H9 (cell line): ENCODE data around the gene DNAJC22. TPM values are rescaled to one million over a fixed set of nuclear protein-coding genes. Genes with fewer than 3 reads are reported as not detected.
A peak's percentile ranks its signal among the peaks of the same experiment; 100 is the strongest.

Experiments
- DNase-seq: peaks from one replicate; pipeline ENCODE4 v3.0.0-alpha.2; 2017
- H2AFZ ChIP-seq: one replicate; pipeline ENCODE4 v1.6.1; 2013; ENCODE audit warnings: mild to moderate bottlenecking, low read length, control low read depth, moderate library complexity
- H2AK5ac ChIP-seq: 2 replicates; pipeline ENCODE4 v1.6.1; 2013; ENCODE audit warnings: low read length, control low read depth, mixed read lengths; ENCODE audit not compliant: insufficient read length
- H2BK120ac ChIP-seq: one replicate; pipeline ENCODE4 v1.6.1; 2013; ENCODE audit warnings: low read depth, mild to moderate bottlenecking, low read length, control low read depth, inconsistent platforms; ENCODE audit not compliant: poor library complexity, severe bottlenecking
- H2BK12ac ChIP-seq: 2 replicates; pipeline ENCODE4 v1.6.1; 2013; ENCODE audit warnings: low read length, control low read depth, mixed read lengths, low read depth; ENCODE audit not compliant: insufficient read length
- H2BK15ac ChIP-seq: 2 replicates; pipeline ENCODE4 v1.6.1; 2013; ENCODE audit warnings: low read depth, low read length, control low read depth
- H2BK20ac ChIP-seq: one replicate; pipeline ENCODE4 v1.6.1; 2013; ENCODE audit warnings: low read depth, mild to moderate bottlenecking, low read length, control low read depth, inconsistent platforms; ENCODE audit not compliant: poor library complexity, severe bottlenecking
- H2BK5ac ChIP-seq: 2 replicates; pipeline ENCODE4 v1.6.1; 2013; ENCODE audit warnings: low read length, control low read depth, mixed read lengths; ENCODE audit not compliant: insufficient read length
- H3K14ac ChIP-seq: 2 replicates; pipeline ENCODE4 v1.6.1; 2013; ENCODE audit warnings: low read length, control low read depth; ENCODE audit not compliant: insufficient read depth
- H3K18ac ChIP-seq: 2 replicates; pipeline ENCODE4 v1.6.1; 2013; ENCODE audit warnings: low read depth, mild to moderate bottlenecking, mixed read lengths, low read length, control low read depth; ENCODE audit not compliant: insufficient read length
- H3K23ac ChIP-seq: 2 replicates; pipeline ENCODE4 v1.6.1; 2013; ENCODE audit warnings: low read length, control low read depth, mixed read lengths, low read depth; ENCODE audit not compliant: insufficient read length
- H3K23me2 ChIP-seq: 2 replicates; pipeline ENCODE4 v1.6.1; 2013; ENCODE audit warnings: low read depth, mild to moderate bottlenecking, mixed read lengths, low read length, control low read depth; ENCODE audit not compliant: insufficient read length, poor library complexity, severe bottlenecking
- H3K27ac ChIP-seq: 2 replicates; pipeline ENCODE4 v1.5.1; 2013; ENCODE audit warnings: low read length, control low read depth, mixed read lengths, low read depth; ENCODE audit not compliant: insufficient read length
- H3K27me3 ChIP-seq: 2 replicates; pipeline ENCODE4 v1.6.1; 2013; ENCODE audit warnings: low read length, control low read depth, inconsistent platforms; ENCODE audit not compliant: insufficient read depth
- H3K4ac ChIP-seq: 2 replicates; pipeline ENCODE4 v1.6.1; 2013; ENCODE audit warnings: low read depth, mild to moderate bottlenecking, control low read depth, inconsistent platforms, low read length, moderate library complexity
- H3K4me1 ChIP-seq: 2 replicates; pipeline ENCODE4 v1.6.1; 2013; ENCODE audit warnings: low read length, control low read depth, inconsistent platforms; ENCODE audit not compliant: insufficient read depth
- H3K4me2 ChIP-seq: 2 replicates; pipeline ENCODE4 v1.6.1; 2013; ENCODE audit warnings: low read length, control low read depth, mixed read lengths; ENCODE audit not compliant: insufficient read length, insufficient read depth
- H3K56ac ChIP-seq: 2 replicates; pipeline ENCODE4 v1.6.1; 2013; ENCODE audit warnings: low read depth, mild to moderate bottlenecking, mixed read lengths, low read length, control low read depth; ENCODE audit not compliant: insufficient read length
- H3K79me1 ChIP-seq: 2 replicates; pipeline ENCODE4 v1.6.1; 2013; ENCODE audit warnings: low read depth, mild to moderate bottlenecking, moderate library complexity, low read length, control low read depth, inconsistent platforms; ENCODE audit not compliant: insufficient read depth, poor library complexity, severe bottlenecking
- H3K79me2 ChIP-seq: 2 replicates; pipeline ENCODE4 v1.6.1; 2013; ENCODE audit warnings: low read length, control low read depth, inconsistent platforms; ENCODE audit not compliant: insufficient read depth
- H3K9ac ChIP-seq: 2 replicates; pipeline ENCODE4 v1.6.1; 2013; ENCODE audit warnings: low read length, control low read depth, mixed read lengths; ENCODE audit not compliant: insufficient read length; ENCODE audit errors: extremely low read depth
- H3K9me3 ChIP-seq: one replicate; pipeline ENCODE4 v1.6.1; 2013; ENCODE audit warnings: low read depth, low read length, inconsistent platforms; ENCODE audit not compliant: control insufficient read depth
- H3T11ph ChIP-seq: one replicate; pipeline ENCODE4 v1.6.1; 2013; ENCODE audit warnings: mild to moderate bottlenecking, low read length, control low read depth, inconsistent platforms
- H4K20me1 ChIP-seq: one replicate; pipeline ENCODE4 v1.6.1; 2013; ENCODE audit not compliant: control insufficient read depth, insufficient read length, insufficient read depth
- H4K5ac ChIP-seq: 2 replicates; pipeline ENCODE4 v1.6.1; 2013; ENCODE audit warnings: low read depth, mild to moderate bottlenecking, mixed read lengths, low read length, control low read depth; ENCODE audit not compliant: insufficient read length
- H4K8ac ChIP-seq: replicated peaks from 2 replicates; pipeline ENCODE4 v1.6.1; 2013; ENCODE audit warnings: low read length, control low read depth, mixed read lengths, low read depth; ENCODE audit not compliant: insufficient read length
- H4K91ac ChIP-seq: 2 replicates; pipeline ENCODE4 v1.6.1; 2013; ENCODE audit warnings: low read depth, mild to moderate bottlenecking, moderate library complexity, mixed read lengths, low read length, control low read depth; ENCODE audit not compliant: insufficient read length
- H3K27ac Mint-ChIP-seq, 3 experiments: 2 replicates in 2 of 3; 3 replicates in 1 of 3; pipeline ENCODE4 v1.8.0; 2020 to 2021; ENCODE audit warnings: mixed read lengths in 3 of 3, mild to moderate bottlenecking in 1 of 3, moderate library complexity in 1 of 3
- H3K27me3 Mint-ChIP-seq: 2 replicates; pipeline ENCODE4 v1.8.0; 2021; ENCODE audit warnings: low read depth, mild to moderate bottlenecking, moderate library complexity, mixed read lengths
- H3K36me3 Mint-ChIP-seq, 3 experiments: 2 replicates in 2 of 3; 3 replicates in 1 of 3; pipeline ENCODE4 v1.8.0; 2020 to 2021; ENCODE audit warnings: low read depth in 3 of 3, mixed read lengths in 3 of 3; ENCODE audit not compliant: insufficient read depth in 1 of 3
- H3K4me1 Mint-ChIP-seq, 2 experiments: 2 replicates each; pipeline ENCODE4 v1.8.0; 2020; ENCODE audit warnings: mixed read lengths in 2 of 2
- H3K4me3 Mint-ChIP-seq, 2 experiments: 2 replicates in 1 of 2; 3 replicates in 1 of 2; pipeline ENCODE4 v1.8.0; 2020 to 2021; ENCODE audit warnings: mild to moderate bottlenecking in 2 of 2, mixed read lengths in 2 of 2, moderate library complexity in 1 of 2
- H3K9me3 Mint-ChIP-seq, 2 experiments: 2 replicates in 1 of 2; 3 replicates in 1 of 2; pipeline ENCODE4 v1.8.0; 2020; ENCODE audit warnings: mild to moderate bottlenecking in 2 of 2, mixed read lengths in 2 of 2, moderate library complexity in 1 of 2
- CTCF ChIP-seq: fragments of 200-600 bp; sonication (generic); conservative IDR thresholded peaks from 3 replicates; pipeline ENCODE4 v1.8.0; 2021; ENCODE audit warnings: antibody characterized with exemption, mild to moderate bottlenecking
- WGBS: extraction: QIAGEN DNeasy Blood & Tissue Kit; methylation state at CpG from one replicate; pipeline ENCODE4 v1.1.7; 2013; ENCODE audit warnings: missing lambda C conversion rate, low lambda C conversion rate, mixed read lengths; ENCODE audit not compliant: insufficient read length; ENCODE audit errors: extremely low coverage; 5-methylcytosine and 5-hydroxymethylcytosine counted together
- total RNA-seq: library from RNA; stranded (reverse); gene quantifications from 2 replicates; pipeline ENCODE4 v1.2.1, GENCODE V29; 2021

The DNAJC22 gene
- total RNA-seq, 1 experiment from 2014 or later = 3.2 TPM

- peak; percentile 49 for DNase-seq
- Histone ChIP-seq H3K4me2 (no peak overlapping the region), H2BK15ac (no peak overlapping the region), H2BK12ac (no peak overlapping the region), H3K4ac (no peak overlapping the region), H4K8ac (no peak overlapping the region), H2BK20ac (no peak overlapping the region), H3K79me1 (peaks cover 2% of the 10 kb centered on the region), H3K4me1 (no peaks in the 10 kb centered on the region; the same call in 1 of the 2 replicates), H4K5ac (no peak overlapping the region), H3K27me3 (0 out of 2 replicates have a peak, but pooled peaks cover 2% of the 10 kb centered on the region), H3K23me2 (peaks cover 4% of the 10 kb centered on the region), H2BK5ac (no peak overlapping the region), H3K9ac (no peak overlapping the region), H3K23ac (no peak overlapping the region), H3K27ac (no peak overlapping the region), H3T11ph (no peak overlapping the region), H4K91ac (no peak overlapping the region), H2AK5ac (no peak overlapping the region), H3K79me2 (peaks cover 7% of the 10 kb centered on the region; the same call in 1 of the 2 replicates), H3K9me3 (no peaks in the 10 kb centered on the region), H2BK120ac (no peak overlapping the region), H4K20me1 (no peaks in the 10 kb centered on the region), H3K14ac (no peak overlapping the region), H2AFZ (no peak overlapping the region), H3K18ac (no peak overlapping the region), H3K56ac (no peak overlapping the region)
- peaks cover 12% of the 10 kb centered on the region for H3K27me3 Mint-ChIP-seq
- peak; percentile 56 for TF ChIP-seq CTCF
- no CpG with 5 or more reads among the region's 6 CpGs for WGBS
- H3K9me3 Mint-ChIP-seq = no peaks in the 10 kb centered on the region
- H3K4me3 Mint-ChIP-seq = peak overlapping the region in 1 of 2 experiments; percentile 65; a peak in 3 of 5 replicates
- peaks cover 18 to 28% of the 10 kb centered on the region in 2 experiments for H3K4me1 Mint-ChIP-seq
- H3K27ac Mint-ChIP-seq = peak overlapping the region in 1 of 3 experiments; percentile 28; a peak in 1 of 7 replicates
- H3K36me3 Mint-ChIP-seq = peaks cover 0 to 6% (median 5%) of the 10 kb centered on the region in 3 experiments; a peak in 3 of 7 replicates
Observed at GRCh38 chr12:49369411-49370145, 22.9 kb downstream of the DNAJC22 start.
